ENCODE results near the gene PTPRN2. TPM values are rescaled to one million over a fixed set of nuclear protein-coding genes. Genes with fewer than 3 reads are reported as not detected.

PTPRN2 gene
- total RNA-seq, 2 donors from 2014 or later = 0.72 to 0.79 TPM

DNA sequence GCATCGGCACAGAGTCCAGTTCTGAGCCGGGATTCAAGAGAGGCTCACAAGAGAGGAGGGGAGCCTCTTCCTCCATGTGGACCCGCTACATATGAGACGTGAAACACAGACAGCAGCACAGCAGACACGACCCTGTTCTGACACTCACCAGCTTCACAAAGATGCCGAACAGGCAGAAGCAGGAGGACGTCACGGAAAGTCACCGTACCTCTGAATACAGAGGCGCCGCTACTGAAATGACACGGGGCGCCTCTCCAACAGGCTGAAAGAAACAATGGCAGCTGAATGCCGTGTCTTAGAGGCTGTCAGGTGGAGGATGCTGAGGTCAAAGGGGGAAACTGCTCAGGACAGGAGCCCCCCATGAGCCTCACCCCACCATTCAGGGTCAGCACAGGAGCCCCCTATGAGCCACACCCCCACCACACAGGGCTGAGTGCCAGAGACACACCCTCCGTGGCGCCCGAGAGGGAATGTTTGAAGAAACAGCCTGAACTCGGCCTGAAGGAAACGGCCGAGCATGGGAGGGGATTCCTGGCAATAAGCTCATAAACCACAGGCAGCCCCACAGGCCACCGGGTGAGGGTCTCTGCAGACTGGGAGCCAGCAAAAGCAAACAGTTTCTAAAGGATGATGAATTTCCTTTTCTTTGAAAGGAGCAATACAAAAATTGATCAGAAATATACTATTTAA lies 510.3 kb downstream of the PTPRN2 start:
- Mint-ChIP-seq H3K27ac (no peak overlapping the region), H3K27me3 (ENCODE audit: low read depth) (no peaks in the 10 kb centered on the region), H3K4me1 (ENCODE audit: low read depth) (no peaks in the 10 kb centered on the region), H3K9me3 (no peaks in the 10 kb centered on the region), H3K36me3 (ENCODE audit: insufficient read depth in 2 of 2) (no peaks in the 10 kb centered on the region), H3K4me3 (no peak overlapping the region)
- ATAC-seq (replicated peaks in 1 of 2) (no peak), DNase-seq (no peak)

DNA sequence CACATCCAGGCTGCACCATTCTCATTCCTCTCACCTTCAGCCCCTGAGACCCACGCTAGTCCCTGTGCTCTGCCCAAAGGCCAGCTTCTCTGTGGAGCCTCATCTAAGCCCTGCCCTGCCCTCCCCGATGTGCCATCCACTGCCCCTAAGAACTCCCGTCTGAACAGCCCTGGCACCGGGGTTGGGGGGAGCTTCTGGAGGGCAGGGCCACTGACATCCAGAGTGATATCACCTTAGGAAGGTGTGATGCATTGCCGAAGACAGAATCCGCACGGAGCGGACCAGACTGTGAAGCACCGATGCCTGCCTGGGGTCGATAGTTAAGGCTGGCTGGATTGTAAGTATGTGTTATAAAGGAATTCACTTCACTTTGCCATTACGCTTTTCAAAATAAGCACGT lies 511.0 kb downstream of the PTPRN2 start:
- DNase-seq (no peak), ATAC-seq (replicated peaks in 1 of 2) (no peak)
- Mint-ChIP-seq H3K4me1 (ENCODE audit: low read depth) (no peaks in the 10 kb centered on the region), H3K9me3 (no peaks in the 10 kb centered on the region), H3K36me3 (ENCODE audit: insufficient read depth in 2 of 2) (no peaks in the 10 kb centered on the region), H3K27me3 (ENCODE audit: low read depth) (no peaks in the 10 kb centered on the region), H3K27ac (no peak overlapping the region), H3K4me3 (no peak overlapping the region)

DNA sequence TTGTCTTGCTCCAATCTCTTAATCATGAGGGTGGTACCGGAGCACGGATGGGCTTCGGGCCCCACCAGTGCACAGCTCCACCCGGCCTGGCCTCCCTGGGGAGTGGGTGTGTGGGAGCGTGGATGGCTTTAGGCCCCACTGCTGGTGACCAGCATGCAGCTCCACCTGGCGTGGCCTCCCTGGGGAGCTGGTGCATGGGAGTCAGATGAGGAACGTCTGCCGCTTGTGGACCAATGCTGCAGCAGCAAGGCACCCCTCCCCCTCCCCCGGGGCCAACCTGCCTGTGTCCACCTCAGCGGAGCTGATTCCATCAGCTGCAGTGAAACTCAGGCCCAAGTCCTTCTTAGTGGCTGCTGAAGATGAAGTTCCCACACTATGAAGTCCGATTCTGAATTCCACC lies 511.4 kb downstream of the PTPRN2 start:
- Mint-ChIP-seq H3K36me3 (ENCODE audit: insufficient read depth in 2 of 2) (no peaks in the 10 kb centered on the region), H3K27ac (no peak overlapping the region), H3K4me1 (ENCODE audit: low read depth) (no peaks in the 10 kb centered on the region), H3K9me3 (no peaks in the 10 kb centered on the region), H3K27me3 (ENCODE audit: low read depth) (no peaks in the 10 kb centered on the region), H3K4me3 (no peak overlapping the region)
- ATAC-seq (replicated peaks in 1 of 2) (no peak), DNase-seq (no peak)

DNA sequence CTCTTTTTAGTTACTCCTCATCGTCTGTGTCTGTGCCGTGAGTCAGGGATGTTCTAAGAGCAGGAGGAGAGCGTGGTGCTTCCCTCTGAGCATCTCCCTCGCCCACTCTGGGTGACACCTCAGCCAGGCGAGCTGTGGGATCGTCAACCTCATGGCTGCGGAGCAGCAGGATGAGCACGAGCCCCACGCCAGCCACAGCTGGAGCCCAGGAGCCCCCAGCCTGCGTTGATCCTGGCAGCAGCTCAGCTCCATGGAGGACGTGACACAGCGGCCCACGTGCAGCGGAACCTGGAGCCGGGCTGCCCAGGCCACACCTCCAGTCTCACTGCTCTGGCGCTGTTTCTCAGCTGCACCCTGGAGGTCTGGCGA lies 512.0 kb downstream of the PTPRN2 start:
- DNase-seq = no peak
- no peak for ATAC-seq (replicated peaks in 1 of 2)
- Mint-ChIP-seq H3K27ac (no peak overlapping the region), H3K36me3 (ENCODE audit: insufficient read depth in 2 of 2) (no peaks in the 10 kb centered on the region), H3K9me3 (no peaks in the 10 kb centered on the region), H3K4me3 (no peak overlapping the region), H3K27me3 (ENCODE audit: low read depth) (no peaks in the 10 kb centered on the region), H3K4me1 (ENCODE audit: low read depth) (no peaks in the 10 kb centered on the region)

DNA sequence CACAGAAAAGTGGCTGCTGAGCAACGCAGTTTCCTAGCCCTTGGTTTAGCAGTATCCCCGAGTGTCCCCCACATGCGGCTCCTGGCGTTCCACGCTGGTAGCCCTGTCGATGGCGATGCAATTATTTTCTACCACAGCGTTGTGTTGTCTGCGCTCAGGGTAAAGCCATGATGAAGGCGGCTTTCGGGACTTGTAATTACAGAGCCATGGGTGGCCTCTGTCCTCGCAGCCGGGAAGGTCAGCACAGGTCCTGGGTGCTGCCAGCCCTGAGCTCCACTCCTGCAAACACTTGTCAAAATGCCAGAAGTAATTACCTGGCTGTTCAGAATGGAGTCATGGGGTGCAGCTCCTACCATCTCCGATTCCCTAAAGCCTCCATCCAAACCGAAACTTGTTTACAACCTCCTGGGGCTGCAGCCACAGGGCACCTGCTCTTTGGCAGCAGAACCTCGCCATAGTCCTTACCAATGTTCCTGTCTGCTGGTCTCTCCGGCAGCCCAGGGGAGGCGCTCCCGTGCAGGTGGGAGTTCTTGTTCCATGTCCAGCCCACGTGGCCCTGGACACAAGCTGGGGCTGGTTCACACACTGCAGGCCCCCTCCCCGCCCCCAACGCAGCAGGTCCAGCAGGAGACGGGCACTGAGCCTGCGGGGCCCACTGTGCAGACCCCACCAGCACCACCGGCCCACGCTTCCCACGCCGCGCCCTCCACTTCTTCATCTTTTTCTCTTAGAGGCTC lies 512.6 kb downstream of the PTPRN2 start:
- peaks cover 0 to under 1% of the 10 kb centered on the region in 2 donors for H3K9me3 Mint-ChIP-seq
- no peaks in the 10 kb centered on the region for H3K27me3 Mint-ChIP-seq (ENCODE audit: low read depth)
- DNase-seq (no peak), ATAC-seq (replicated peaks in 1 of 2) (no peak)
- H3K4me1 Mint-ChIP-seq (ENCODE audit: low read depth) = no peaks in the 10 kb centered on the region
- H3K27ac Mint-ChIP-seq = no peak overlapping the region
- H3K4me3 Mint-ChIP-seq = no peak overlapping the region
- no peaks in the 10 kb centered on the region for H3K36me3 Mint-ChIP-seq (ENCODE audit: insufficient read depth in 2 of 2)

DNA sequence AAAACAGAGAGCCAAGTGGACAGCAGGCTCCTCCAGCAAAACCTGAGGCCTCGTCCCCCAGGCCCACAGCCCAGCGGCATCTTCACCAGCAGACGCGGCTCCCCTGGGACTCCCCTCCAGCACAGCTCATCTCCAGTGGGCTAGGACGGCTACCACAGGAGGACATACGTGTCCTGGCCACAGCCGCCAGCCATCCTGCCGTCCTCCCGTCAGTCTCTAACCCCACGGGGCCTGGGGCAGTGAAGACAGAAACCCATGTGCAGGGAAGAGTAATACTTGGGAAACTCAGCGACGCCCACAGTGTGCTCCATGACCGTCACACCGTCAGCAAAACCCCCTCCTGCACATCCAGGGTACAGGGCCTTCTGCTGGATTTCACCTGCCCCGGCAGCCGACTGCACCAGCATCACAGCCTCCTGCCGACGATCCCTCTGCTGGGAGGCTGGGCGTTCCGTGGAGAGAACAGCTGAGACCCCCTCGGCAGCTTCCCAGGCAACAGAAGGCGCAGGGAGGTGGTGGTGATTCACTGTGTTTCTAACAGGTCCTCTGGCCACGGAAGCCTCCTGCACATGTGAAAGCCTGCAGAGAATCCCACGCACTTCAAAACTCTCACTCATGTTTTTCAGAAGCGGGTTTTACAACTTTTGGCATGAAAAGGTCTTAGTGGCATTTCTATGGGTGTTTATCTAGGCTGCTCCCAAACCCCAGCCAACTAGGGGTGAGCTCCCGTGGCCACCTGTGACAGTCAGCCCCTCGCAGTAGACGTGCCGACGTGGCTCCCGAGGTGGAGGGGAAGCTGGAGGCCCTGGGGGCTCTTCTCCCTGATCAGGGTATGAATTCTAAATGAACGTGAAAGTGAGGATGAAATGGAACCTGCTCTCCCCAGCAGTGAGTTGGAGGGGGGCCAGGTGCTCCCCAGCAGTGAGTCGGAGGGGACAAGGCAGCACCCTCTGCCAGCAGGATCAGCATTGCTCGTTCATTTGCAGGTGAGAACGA lies 513.5 kb downstream of the PTPRN2 start:
- H3K27ac Mint-ChIP-seq = no peak overlapping the region
- H3K4me3 Mint-ChIP-seq = no peak overlapping the region
- no peak for DNase-seq
- no peaks in the 10 kb centered on the region for H3K27me3 Mint-ChIP-seq (ENCODE audit: low read depth)
- ATAC-seq (replicated peaks in 1 of 2) = no peak
- no peaks in the 10 kb centered on the region for H3K36me3 Mint-ChIP-seq (ENCODE audit: insufficient read depth in 2 of 2)
- H3K9me3 Mint-ChIP-seq = peaks cover 0 to 2% of the 10 kb centered on the region in 2 donors
- no peaks in the 10 kb centered on the region for H3K4me1 Mint-ChIP-seq (ENCODE audit: low read depth)

DNA sequence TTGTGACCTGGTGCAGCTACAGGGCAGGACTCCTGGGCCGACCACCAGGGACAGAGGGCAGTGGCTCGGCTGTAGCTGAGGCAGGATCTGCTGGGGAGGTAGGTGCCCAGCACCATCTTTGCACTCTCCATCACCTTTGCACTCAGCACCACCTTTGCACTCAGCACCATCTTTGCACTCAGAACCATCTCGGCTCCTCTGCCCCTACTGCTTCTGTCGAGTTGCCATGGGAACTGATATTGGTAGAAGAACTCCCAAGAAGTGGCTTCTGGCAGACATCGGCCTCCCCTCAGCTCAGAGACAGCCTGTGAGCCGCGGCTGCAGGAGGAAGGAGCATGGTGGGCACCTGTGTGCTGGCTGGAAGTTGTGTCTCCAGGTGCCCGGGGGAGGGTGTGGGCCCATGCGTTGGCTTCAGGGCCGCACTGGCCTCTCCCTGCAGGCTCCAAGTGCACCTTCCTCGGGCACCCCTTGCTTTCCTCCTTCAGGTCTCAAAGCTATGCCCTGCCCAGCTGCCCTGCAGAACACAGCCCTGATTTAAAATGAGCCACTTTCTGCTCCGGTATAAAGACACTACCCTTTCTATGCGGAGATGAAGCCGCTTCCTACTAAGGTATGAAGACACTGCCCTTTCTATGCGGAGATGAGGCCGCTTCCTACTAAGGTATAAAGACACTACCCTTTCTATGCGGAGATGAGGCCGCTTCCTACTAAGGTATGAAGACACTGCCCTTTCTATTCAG lies 514.5 kb downstream of the PTPRN2 start:
- no peak overlapping the region for H3K4me3 Mint-ChIP-seq
- ATAC-seq (replicated peaks in 1 of 2) (no peak), DNase-seq (no peak)
- H3K27me3 Mint-ChIP-seq (ENCODE audit: low read depth) = no peaks in the 10 kb centered on the region
- H3K4me1 Mint-ChIP-seq (ENCODE audit: low read depth) = no peaks in the 10 kb centered on the region
- H3K36me3 Mint-ChIP-seq (ENCODE audit: insufficient read depth in 2 of 2) = no peaks in the 10 kb centered on the region
- H3K9me3 Mint-ChIP-seq = peaks cover 0 to 2% of the 10 kb centered on the region in 2 donors
- no peak overlapping the region for H3K27ac Mint-ChIP-seq

DNA sequence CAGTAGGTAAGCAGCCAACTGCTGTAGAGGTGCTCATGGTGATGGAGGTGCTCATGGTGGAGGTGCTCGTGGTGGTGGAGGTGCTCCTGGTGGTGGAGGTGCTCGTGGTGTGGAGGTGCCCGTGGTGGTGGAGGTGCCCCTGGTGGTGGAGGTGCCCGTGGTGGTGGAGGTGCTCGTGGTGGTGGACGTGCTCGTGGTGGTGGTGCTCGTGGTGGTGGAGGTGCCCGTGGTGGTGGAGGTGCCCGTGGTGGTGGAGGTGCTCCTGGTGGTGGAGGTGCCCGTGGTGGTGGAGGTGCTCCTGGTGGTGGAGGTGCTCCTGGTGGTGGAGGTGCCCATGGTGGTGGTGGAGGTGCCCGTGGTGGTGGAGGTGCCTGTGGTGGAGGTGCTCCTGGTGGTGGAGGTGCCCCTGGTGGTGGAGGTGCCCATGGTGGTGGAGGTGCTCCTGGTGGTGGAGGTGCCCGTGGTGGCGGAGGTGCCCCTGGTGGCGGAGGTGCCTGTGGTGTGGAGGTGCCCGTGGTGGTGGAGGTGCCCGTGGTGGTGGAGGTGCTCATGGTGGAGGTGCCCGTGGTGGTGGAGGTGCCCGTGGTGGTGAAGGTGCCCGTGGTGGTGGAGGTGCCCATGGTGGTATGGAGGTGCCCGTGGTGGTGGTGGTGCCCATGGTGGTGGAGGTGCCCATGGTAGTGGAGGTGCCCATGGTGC lies 517.3 kb downstream of the PTPRN2 start:
- no peak overlapping the region for H3K4me3 Mint-ChIP-seq
- H3K36me3 Mint-ChIP-seq (ENCODE audit: insufficient read depth in 2 of 2) = no peaks in the 10 kb centered on the region
- no peaks in the 10 kb centered on the region for H3K27me3 Mint-ChIP-seq (ENCODE audit: low read depth)
- no peak for DNase-seq
- no peak for ATAC-seq (replicated peaks in 1 of 2)
- H3K27ac Mint-ChIP-seq = no peak overlapping the region
- H3K9me3 Mint-ChIP-seq = peaks cover 0 to 2% of the 10 kb centered on the region in 2 donors
- H3K4me1 Mint-ChIP-seq (ENCODE audit: low read depth) = no peaks in the 10 kb centered on the region

DNA sequence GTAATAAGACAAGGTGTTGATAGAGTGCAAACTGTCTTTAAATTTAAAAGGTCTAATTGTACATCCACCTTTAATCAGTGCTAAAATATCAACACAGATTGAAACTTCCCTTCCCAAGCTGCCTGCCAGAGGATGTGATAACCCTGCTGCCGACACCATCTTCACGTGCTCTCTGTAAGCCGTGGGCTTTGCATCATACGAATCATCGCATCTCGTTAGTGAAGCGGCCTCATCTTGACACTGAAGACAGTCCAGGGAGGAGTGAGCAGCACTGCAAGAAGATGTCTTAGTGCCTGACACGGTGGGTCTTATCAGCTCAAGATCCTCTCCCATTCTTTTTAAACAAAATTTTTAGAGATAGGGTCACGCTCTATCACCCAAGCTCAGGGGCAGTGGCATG lies 518.8 kb downstream of the PTPRN2 start:
- Mint-ChIP-seq H3K4me3 (no peak overlapping the region), H3K27me3 (ENCODE audit: low read depth) (no peaks in the 10 kb centered on the region), H3K4me1 (ENCODE audit: low read depth) (no peaks in the 10 kb centered on the region), H3K36me3 (ENCODE audit: insufficient read depth in 2 of 2) (no peaks in the 10 kb centered on the region), H3K27ac (no peak overlapping the region), H3K9me3 (peaks cover 0 to 2% of the 10 kb centered on the region in 2 donors)
- ATAC-seq (replicated peaks in 1 of 2) (no peak), DNase-seq (no peak)

DNA sequence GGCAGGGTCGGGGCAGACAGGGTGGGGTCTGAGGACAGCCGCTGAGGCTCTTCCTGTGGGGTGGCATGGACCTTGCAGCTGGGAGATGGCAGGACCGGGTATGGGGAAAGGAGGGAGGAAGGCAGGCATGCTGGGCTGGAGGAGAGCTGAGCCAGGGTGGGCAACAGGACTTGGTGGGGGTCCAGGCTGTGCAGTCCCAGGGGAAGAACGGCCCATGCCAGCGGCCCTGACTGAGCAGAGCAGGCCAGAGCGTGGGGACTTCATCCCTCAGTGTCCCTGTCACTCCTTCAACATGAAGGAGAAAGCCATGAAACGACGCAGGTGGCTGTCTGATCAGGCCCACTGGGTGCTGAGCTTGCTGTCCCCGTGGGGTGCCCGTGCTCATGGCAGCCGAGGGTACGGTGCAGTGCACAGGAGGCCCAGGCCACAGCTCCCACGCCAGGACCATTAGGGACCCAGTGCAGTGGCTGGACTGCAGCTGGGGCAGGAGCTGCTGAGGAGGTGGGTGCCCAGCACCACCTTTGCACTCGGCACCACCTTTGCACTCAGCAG lies 519.6 kb downstream of the PTPRN2 start:
- Mint-ChIP-seq H3K27me3 (ENCODE audit: low read depth) (no peaks in the 10 kb centered on the region), H3K4me3 (no peak overlapping the region), H3K4me1 (ENCODE audit: low read depth) (no peaks in the 10 kb centered on the region), H3K27ac (no peak overlapping the region), H3K9me3 (peaks cover 0 to 2% of the 10 kb centered on the region in 2 donors), H3K36me3 (ENCODE audit: insufficient read depth in 2 of 2) (no peaks in the 10 kb centered on the region)
- no peak for DNase-seq
- ATAC-seq (replicated peaks in 1 of 2) = no peak

DNA sequence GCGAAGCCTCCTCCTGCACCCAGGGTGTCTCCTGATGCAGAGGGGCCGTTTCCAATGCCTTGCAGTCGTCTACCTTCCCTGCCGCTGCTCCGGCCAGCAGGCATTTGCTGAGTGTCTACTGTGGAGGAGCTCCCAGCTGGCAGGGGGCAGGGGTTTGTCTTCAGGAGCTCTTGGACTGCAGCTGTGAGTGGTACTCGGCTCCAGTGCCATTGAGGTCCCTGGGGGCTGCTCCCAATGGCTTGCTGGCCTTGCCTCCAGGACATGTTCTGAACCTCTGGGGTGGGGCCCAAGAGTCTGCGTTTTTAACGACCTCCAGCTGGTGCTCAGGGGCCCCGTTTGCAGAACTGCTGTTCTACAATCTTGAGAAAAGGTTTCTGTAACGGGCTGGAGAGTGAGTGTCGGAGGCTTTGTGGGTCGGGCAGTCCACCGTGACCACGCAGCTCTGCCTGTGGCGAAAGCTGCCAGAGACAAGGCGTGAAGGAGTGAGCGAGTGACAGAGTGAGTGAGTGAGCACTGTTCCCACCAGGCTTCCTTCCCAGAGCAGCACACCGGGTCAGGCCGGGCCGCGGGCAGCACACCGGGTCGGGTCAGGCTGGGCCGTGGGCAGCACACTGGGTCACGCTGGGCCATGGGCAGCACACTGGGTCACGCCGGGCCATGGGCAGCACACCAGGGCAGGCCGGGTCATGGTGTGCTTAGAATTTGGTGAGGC lies 520.2 kb downstream of the PTPRN2 start:
- DNase-seq (no peak), ATAC-seq (replicated peaks in 1 of 2) (no peak)
- no peak overlapping the region for H3K27ac Mint-ChIP-seq
- H3K9me3 Mint-ChIP-seq = peaks cover 0 to 2% of the 10 kb centered on the region in 2 donors
- H3K4me1 Mint-ChIP-seq (ENCODE audit: low read depth) = no peaks in the 10 kb centered on the region
- H3K27me3 Mint-ChIP-seq (ENCODE audit: low read depth) = no peaks in the 10 kb centered on the region
- no peaks in the 10 kb centered on the region for H3K36me3 Mint-ChIP-seq (ENCODE audit: insufficient read depth in 2 of 2)
- no peak overlapping the region for H3K4me3 Mint-ChIP-seq
